ENCODE data around the gene SLC7A7. TPM values are rescaled to one million over a fixed set of nuclear protein-coding genes. Genes with fewer than 3 reads are reported as not detected.
A peak's percentile ranks its signal among the peaks of the same experiment; 100 is the strongest.

SLC7A7 gene
- total and polyA plus RNA-seq, 9 of the 15 experiments (the other 6 are each of a cell fraction or from before 2014, with no cell fraction given) = 0.07 to 0.68 (median 0.41) TPM

GRCh38 chr14:22747769-22748168 is 67.5 kb downstream of the SLC7A7 start:
- in situ Hi-C loops (cut with MboI) (no loop called here), intact Hi-C loops (cut with micrococcal nuclease) (no loop called here)
- Histone ChIP-seq H3K9ac (ENCODE audit: insufficient read depth in 1 of 2, low read depth in 2 of 2, low read length in 2 of 2) (no peak overlapping the region), H3K4me2 (ENCODE audit: insufficient read depth, low read length) (no peak overlapping the region), H3K9me3 (replicated peaks; ENCODE audit: control insufficient read depth, insufficient read depth, low read depth, low read length) (no peaks in the 10 kb centered on the region), H3K27me3 (ENCODE audit: control insufficient read depth in 2 of 2, insufficient read depth in 2 of 2, low read length in 2 of 2) (no peaks in the 10 kb centered on the region), H4K20me1 (replicated peaks; ENCODE audit: control insufficient read depth, insufficient read depth, low read length) (no peaks in the 10 kb centered on the region), H3K27ac (ENCODE audit: extremely low read depth, low read depth, low read length) (no peak overlapping the region), H2AFZ (ENCODE audit: low read depth, low read length) (0 out of 2 replicates have a peak overlapping the region, but pooled peaks have one; percentile 1), H3K79me2 (ENCODE audit: control insufficient read depth, insufficient read depth, low read length) (no peaks in the 10 kb centered on the region), H3K4me3 (no peak overlapping the region), H3K9me1 (ENCODE audit: control insufficient read depth, insufficient read depth, low read length) (no peaks in the 10 kb centered on the region), H3K4me1 (replicated peaks in 1 of 2; ENCODE audit: control insufficient read depth in 2 of 2, insufficient read depth in 2 of 2, low read length in 2 of 2) (peaks cover 0 to 15% of the 10 kb centered on the region in 2 experiments; a peak in 2 of 5 replicates), H3K36me3 (ENCODE audit: control insufficient read depth, insufficient read depth, low read length) (no peaks in the 10 kb centered on the region)
- no TSS peak for BruUV-seq (replicated peaks)
- TF ChIP-seq TBL1XR1 (IDR thresholded peaks at IDR 0.05; ENCODE audit: low read length in 2 of 2) (no peak), E2F1 (CRISPR knock-in tag; IDR thresholded peaks at IDR 0.05) (no peak), ZNF668 (CRISPR knock-in tag; IDR thresholded peaks at IDR 0.05) (no peak), FOXA3 (CRISPR knock-in tag; conservative IDR thresholded peaks at IDR 0.05 in 1 of 2, IDR thresholded peaks at IDR 0.05 in 1 of 2) (no peak), TAF1 (IDR thresholded peaks at IDR 0.05; ENCODE audit: control insufficient read depth, extremely low read depth, insufficient read depth, low read length, severe bottlenecking) (no peak), RNF219 (CRISPR knock-in tag; IDR thresholded peaks at IDR 0.05) (no peak), BRD4 (IDR thresholded peaks at IDR 0.05) (no peak), BACH1 (tag; IDR thresholded peaks at IDR 0.05) (no peak), NR2F6 (CRISPR knock-in tag; IDR thresholded peaks at IDR 0.05) (no peak), ID3 (CRISPR knock-in tag; IDR thresholded peaks at IDR 0.05) (no peak), ID3 (tag; IDR thresholded peaks at IDR 0.05) (no peak), ADNP (tag; IDR thresholded peaks at IDR 0.05) (no peak)
- no peak for ATAC-seq
- FAIRE-seq = no peak
- DNase-seq (ENCODE audit: extremely low read depth in 1 of 4, low spot score in 3 of 4) = no peak
- 43% methylated on average over 4 of the region's 4 CpGs for WGBS (ENCODE audit: insufficient coverage, low coverage, missing lambda C conversion rate)
- CTCF ChIA-PET (ENCODE audit: low intra/inter-chr PET ratio) = no interaction called here
- POLR2A ChIA-PET = interaction anchor here (1.0 to 4.6 kb wide), 3 partner anchors 8 to 160 kb away, joined by 3 to 22 read pairs (median 3); partner anchors contain the start of gene OXA1L
